Lower leg skin (tissue), 3 donors: ENCODE measurements around the gene ADAMTS16.

Source experiments
- POLR2A ChIP-seq, 2 donors: fragments of 450-650 bp; IDR thresholded peaks; one replicate each; pipeline ENCODE4 v1.6.1; 2016 to 2017; ENCODE audit warnings: antibody characterized with exemption in 2 of 2, mild to moderate bottlenecking in 1 of 2, moderate library complexity in 1 of 2
- TF ChIP-seq, protein P1 (sequence below), 3 donors: fragments of 450-650 bp; IDR thresholded peaks; one replicate each; pipeline ENCODE4 v1.5.1; 2016; ENCODE audit warnings: antibody characterized with exemption in 3 of 3, mild to moderate bottlenecking in 3 of 3, moderate library complexity in 2 of 3

DNA sequence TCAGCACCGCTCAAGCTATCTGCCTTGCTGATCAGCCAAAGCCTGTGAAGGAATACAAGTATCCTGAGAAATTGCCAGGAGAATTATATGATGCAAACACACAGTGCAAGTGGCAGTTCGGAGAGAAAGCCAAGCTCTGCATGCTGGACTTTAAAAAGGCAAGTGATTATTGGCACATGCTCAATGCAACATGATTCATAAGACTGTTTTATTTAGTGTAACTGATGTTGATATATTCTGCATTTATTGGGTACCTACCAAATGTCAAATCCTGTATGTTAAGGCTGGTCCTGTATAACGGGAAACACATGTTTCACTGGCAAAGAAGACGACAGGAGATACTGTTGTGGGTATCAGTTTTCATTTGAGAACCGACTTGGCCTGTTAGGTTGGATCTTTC is 69.0 kb downstream of the ADAMTS16 start:
- TF ChIP-seq POLR2A (IDR thresholded peaks at IDR 0.05) = no peak
- TF ChIP-seq, protein P1, sequence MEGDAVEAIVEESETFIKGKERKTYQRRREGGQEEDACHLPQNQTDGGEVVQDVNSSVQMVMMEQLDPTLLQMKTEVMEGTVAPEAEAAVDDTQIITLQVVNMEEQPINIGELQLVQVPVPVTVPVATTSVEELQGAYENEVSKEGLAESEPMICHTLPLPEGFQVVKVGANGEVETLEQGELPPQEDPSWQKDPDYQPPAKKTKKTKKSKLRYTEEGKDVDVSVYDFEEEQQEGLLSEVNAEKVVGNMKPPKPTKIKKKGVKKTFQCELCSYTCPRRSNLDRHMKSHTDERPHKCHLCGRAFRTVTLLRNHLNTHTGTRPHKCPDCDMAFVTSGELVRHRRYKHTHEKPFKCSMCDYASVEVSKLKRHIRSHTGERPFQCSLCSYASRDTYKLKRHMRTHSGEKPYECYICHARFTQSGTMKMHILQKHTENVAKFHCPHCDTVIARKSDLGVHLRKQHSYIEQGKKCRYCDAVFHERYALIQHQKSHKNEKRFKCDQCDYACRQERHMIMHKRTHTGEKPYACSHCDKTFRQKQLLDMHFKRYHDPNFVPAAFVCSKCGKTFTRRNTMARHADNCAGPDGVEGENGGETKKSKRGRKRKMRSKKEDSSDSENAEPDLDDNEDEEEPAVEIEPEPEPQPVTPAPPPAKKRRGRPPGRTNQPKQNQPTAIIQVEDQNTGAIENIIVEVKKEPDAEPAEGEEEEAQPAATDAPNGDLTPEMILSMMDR (IDR thresholded peaks at IDR 0.05) = no peak
